ENCODE results near the gene EPN2.

DNA sequence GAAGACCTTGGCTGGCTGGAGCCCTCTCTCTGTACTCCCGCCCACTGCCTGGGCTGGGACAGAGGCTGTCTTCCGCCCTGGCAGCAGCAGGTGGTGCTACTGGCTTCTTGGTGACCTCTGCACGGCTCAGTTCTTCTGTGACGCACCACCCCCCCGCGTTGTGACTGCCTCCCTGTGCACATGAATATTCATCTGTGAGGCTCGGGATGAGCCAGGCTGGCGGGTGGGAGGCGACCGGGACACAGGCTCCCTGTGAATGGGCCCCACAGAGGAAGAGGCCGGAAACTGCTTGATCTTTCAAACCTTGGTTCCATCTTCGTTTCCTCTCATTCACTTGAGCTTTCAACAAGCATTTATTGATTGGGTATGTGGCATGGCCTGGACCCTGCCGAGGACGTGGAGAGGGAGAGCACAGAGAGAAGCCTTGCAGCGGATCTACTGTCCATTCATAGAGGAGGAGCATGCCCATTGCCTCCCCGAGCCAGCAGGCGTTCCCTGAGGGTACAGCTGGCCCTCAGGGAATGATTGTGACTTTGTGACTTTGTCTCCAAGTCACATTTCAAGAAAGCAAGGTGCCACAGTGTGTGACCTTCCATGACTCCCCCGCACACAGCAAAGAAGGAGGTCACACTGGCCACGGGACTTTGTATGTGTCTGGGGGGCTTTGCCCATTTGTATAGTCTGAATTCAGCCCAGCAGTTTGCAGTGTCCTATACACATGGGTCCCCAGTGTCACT lies 80.4 kb downstream of the EPN2 start:
- TF ChIP-seq, protein P1, sequence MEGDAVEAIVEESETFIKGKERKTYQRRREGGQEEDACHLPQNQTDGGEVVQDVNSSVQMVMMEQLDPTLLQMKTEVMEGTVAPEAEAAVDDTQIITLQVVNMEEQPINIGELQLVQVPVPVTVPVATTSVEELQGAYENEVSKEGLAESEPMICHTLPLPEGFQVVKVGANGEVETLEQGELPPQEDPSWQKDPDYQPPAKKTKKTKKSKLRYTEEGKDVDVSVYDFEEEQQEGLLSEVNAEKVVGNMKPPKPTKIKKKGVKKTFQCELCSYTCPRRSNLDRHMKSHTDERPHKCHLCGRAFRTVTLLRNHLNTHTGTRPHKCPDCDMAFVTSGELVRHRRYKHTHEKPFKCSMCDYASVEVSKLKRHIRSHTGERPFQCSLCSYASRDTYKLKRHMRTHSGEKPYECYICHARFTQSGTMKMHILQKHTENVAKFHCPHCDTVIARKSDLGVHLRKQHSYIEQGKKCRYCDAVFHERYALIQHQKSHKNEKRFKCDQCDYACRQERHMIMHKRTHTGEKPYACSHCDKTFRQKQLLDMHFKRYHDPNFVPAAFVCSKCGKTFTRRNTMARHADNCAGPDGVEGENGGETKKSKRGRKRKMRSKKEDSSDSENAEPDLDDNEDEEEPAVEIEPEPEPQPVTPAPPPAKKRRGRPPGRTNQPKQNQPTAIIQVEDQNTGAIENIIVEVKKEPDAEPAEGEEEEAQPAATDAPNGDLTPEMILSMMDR (IDR thresholded peaks at IDR 0.05) = peak in 1 of 3 experiments; percentile 30
- no peak for TF ChIP-seq POLR2A (IDR thresholded peaks at IDR 0.05)

Data from testis (tissue), 2 donors.